Measurements from ENCODE around the gene ABHD17B.
"Not testable (repeated sequence)": the region's sequence is repeated elsewhere in the genome, so short reads cannot be mapped to it uniquely, and the experiment has no call there.

Gene ABHD17B

DNA sequence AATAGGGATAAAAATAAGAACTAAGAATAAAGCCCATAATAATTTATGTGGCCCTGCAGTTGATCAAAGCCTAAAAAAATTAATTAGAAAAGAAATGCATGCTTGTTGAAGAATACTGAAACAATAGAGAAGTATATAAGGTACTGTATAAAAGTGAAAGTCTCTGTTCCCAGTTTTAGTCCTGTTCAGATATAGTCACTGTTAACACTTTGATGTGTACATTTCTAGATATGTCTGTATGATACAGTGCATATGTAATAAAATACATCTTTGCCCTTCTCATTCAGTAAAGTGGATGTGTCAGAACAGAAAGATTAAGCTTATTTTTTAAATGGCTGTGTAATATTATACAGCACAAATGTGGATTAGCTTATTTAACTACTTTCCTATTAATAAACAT is 4.5 kb upstream of the ABHD17B start:
- no peak for DNase-seq

DNA sequence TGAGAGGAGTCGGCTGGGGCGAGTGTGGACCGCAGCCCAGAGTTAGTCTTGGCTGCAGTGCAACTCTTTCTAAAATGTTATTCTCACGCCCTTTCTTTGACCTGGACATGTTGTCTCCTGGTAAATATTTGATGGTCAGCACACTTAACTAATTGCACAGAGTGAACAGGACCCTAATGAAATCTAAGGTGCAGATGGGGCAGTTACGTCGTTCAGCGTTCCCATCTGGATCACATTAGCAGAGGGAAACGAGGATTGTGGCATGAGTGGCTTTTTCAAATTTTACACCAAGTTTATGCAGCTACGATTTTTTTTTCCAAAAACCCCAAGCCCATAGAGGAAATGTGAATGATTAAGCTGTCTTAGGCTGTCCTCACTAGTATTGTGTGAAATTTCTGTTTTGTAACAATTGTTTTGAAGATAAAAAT is 929 bp upstream of the ABHD17B start:
- no peak for DNase-seq

DNA sequence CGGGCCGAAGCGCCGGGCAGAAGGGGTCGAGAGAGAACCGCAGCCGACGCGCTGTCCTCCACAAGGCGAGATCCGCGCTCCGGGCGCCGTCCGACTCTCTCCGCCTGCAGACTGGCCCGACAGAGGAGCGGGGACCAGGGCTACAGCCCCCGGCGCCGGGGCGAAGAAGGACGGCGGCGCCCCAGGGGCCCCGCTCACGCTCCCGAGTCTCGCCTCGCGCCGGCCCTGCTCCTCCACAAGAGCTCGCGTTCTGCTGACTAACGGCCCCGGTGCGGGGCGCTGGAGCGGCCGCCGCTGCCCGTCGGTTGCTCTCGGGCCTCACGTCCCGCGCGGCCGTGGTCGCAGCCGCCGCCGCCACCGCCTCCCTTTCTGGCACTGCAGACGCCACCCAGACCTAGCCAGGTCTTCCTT is 338 bp downstream of the ABHD17B start:
- peak; percentile 57 for DNase-seq

DNA sequence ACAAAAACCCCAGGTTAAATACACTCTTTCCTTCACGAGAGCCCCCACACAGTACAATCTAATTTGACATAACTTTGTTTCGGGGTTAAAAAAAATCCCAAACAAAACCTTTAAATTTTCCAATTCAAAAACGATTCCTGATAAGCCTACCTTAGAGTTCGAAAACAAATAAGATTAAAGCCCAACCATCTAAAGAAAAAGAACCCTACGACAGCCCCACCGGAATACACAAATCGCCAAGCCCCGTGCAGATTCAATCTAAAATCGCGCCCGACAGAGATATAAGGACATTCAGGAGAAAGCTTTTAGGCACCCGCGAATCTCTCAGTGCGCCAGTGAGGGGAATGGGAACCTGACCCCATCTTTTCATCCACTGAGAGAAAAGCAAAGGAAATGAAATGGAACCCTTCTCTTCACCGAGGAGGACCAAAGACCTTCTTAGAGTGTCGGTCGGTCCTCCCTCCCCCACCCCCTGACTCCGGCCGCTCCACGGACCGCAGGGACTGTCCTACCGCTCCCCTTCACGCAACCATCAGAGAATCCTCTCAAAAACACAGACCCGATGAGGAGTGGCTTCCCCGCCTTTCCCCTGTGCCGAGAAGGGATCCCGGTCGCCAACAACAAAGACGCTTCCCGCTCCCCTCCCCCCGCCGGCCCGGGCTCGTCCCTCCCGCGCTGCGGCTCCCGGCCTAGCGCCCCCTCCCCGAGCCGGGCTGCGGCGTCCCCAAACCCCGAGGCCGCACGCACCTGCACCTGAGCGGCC is 925 bp downstream of the ABHD17B start:
- DNase-seq, result no peak

DNA sequence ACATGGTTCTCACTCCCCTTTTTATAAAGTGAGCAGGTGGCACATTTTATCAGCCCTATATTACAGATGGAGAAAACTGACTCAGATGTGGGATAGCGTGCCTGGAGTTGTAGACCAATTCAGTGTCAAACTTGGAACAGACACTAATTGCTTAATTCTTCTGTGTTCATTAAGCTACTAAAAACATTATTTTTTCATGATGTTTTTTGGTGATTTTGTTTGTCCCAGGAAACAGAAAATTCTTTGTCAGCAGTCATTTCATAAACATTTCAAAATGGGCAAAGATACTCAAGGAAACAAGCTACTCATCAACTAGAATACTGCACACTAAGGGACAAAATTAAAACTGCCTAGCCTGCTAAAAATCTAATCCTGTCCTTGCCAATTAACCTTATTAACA is 2.2 kb downstream of the ABHD17B start:
- DNase-seq, result no peak

DNA sequence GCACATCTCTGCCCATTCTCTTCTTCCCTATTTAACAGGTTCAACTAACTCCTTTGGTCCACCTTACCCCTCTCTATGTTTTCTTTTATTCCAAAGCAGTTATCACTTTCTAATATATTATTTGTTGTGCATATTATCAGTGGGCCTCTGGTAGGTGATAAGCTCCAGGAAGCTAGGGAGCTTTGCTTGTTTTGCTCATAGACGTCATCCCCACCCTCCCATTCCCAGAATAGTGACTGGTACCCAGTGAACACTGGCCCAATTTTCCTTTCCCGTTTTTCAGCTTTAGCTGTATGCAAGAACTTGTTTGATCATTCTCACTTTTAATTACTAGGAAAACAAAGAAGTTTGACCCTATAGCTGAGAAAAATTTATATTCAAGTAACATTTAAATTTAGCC is 6.9 kb downstream of the ABHD17B start:
- DNase-seq, result no peak

DNA sequence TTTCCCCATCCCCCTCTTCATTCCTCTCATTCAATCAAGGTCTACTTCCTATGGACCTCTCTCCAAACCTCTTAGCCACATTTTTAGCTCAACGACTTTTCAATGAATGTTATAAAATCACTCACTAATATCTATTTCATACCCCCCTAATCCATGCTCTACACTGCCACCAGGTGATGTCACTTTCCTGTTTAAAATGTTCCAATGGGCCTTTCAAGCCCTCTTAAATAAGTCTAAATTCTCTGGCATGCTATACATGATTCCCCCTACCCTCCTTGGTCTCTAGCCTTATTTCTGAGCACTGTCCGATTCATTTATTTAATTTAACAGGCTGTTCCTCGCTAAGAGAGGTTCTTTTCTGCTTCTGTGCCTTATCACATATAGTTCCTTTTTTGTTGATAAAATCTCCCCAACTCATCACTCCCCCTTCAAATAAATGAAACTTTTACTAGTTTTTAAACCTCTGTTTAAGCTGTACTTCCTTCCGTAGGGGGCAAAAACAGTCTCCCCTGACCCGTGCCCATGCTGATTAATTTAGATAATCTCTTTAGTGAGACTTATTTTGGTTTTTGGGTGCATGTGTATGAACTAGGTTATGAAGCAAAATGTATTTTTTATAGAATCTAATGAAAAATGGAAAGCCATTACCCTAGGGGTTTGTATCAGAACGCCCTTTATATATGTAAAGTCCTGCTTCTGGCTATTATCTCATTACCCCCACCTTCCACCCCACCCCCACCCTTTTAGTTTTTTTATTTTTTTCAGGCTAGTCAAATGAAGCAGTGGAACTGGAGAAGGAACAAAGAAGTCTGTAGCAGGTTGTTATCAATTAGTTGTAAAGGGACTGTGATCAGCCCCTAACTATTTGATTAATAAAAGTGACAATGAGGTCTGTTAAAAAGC is 9.0 kb downstream of the ABHD17B start:
- no peak for DNase-seq

DNA sequence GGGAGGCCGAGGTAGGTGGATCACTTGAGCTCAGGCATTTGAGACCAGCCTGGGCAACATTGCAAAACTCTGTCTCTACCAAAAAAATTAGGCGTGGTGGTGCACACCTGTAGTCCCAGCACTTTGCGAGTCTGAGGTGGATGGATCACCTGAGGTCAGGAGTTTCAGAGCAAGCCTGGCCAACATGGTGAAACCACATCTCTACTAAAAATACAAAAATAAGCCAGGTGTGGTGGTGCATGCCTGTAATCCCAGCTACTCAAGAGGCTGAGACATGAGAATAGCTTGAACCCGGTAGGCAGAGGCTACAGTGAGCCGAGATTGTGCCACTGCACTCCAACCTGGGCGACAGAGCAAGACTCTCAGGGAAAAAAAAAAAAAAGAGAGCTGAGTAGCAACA is 12.2 kb downstream of the ABHD17B start:
- DNase-seq, result not testable (repeated sequence)

DNA sequence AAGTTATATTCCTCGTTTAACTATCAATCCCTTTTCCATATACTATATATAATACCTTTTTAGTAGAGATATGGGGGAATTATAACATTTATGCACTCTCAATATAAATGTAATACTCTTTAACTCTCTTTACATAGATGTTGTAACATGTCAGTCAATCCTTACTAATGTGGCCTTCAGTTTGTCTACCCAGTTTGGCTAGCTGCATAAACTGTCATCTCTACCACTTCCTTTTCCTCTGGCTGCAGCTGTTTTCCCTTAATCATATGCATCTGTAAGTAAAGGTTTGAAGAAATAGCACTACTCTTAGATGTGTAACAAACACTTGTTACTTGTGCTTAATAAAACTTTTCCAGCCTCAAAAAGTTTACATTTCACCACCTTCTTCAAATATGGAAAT is 13.4 kb downstream of the ABHD17B start:
- no peak for DNase-seq

DNA sequence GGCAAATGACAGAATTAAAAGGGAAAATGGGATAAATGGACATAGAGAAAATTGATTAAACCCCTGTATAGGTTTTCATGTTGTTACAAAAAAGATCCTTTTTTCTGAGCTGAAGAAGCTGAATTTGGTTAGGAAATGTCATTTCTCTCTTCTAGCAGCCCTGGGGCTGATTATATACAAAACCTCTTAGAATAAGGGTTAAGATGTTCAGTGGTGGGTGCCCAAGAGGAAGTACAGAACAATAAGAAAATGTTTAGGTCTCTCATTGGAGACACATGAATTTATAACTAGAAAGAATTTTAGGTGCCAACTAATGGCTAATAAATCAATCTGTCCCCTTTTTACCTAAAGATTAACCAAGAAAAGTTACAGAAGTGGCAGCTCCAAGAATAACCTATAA is 14.2 kb downstream of the ABHD17B start:
- DNase-seq, result no peak

DNA sequence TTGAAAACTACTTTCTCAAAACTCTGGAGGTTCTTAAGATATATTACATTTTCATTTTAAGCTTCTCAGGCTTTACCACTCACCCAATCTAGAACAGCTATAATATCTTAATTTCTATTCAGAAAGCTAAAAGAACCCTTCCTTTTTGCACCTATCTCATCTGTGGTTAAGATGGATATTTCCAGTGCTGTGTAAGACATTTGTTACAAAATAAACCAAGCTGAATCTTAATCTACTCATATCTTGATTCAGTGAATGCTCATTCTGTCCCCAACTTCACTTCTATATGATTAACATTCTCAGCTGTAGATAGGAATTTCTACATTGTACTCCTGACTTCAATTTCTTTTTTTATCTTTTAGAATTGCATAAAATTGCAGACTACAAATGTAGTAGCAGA is 15.0 kb downstream of the ABHD17B start:
- no peak for DNase-seq

DNA sequence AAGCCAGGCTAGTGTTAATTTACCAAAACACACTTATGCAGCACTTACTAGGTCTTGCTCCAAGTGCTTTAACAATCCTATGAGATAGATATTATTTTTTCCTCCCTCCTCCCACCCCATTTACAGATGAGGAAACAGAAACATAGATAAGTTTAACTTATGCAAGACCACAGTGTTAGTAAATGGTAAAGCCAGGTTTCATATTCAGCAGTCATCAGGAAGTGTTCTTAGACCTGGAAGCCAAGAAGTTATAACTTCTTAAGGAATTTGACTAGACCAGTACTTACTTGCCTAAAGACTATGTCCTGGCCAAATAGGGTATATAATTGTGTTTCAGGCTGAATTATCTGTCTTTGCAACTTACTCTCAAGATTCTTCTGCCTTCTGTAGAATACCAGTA is 15.9 kb downstream of the ABHD17B start:
- DNase-seq, result no peak

DNA sequence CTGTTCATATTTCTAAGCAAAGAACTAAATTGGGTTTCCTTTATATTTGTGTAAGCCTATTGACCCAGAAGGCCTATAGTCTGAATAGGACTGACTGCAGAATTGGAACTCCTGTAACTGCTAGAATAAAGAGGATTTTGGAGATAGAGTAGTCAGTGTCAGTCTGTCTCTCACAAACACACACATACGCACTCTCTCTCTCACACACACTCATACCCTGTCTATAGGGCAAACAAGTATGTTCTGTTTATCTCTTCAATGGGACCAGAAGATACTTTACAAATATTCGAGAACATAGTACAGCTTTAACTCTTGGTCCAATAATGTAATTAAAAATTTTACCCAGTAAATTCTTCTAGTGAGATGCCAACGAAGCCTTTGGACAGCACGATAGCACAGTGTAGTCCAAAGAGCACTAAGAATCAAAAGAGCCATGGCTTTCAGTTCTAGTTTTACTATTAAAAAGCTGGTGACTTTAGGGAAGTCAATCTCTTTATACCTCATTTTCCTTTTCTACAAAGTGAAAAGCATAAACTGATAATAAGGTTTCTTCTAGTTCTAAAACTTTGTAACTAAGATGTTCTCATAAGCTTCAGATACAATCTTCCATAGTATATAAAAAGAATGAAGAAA is 19.3 kb downstream of the ABHD17B start:
- DNase-seq, result no peak

DNA sequence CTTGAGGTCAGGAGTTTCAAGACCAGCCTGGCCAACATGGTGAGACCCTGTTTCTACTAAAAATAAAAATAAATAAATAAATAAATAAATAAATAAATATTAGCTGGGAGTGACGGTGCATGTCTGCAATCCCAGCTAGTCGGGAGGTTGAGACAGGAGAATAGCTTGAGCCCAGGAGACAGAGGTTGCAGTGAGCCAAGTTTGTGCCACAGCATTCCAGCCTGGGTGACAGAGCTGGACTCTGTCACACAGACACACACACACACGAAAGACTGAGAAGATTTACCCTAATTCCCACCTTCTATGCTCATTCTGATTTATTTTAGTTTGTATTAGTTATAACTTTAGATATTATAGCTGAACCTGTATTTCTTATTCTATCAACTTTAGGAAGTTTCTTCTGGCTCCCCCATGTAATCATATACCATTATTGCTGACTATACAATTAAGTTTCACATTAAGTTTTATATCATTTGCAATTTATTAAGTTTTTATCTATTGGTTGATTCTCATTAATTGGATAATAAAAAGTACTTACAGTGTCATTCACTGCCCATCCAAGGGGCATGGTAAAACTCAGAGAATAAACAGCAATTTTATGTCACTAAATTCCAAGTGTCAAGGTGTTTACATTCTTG is 20.8 kb downstream of the ABHD17B start:
- DNase-seq, result no peak

DNA sequence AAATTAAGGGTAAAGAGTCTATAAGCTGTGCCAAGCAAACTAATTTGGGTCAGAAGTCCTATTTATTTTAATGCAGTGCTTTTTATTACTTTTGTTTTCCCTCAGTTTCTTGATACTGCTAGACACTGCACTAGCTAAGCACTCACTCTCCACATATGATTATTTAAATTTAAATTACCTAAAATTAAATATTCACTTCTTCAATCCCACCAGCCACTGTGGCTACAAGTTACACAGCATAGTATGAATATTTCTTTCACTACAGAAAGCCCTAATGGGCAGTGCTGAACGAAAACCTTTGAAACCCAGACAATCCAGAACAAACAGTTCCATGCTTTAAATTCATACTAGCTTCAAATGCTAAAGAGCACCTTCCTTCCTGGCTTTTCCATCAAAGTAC is 23.6 kb downstream of the ABHD17B start:
- no peak for DNase-seq

DNA sequence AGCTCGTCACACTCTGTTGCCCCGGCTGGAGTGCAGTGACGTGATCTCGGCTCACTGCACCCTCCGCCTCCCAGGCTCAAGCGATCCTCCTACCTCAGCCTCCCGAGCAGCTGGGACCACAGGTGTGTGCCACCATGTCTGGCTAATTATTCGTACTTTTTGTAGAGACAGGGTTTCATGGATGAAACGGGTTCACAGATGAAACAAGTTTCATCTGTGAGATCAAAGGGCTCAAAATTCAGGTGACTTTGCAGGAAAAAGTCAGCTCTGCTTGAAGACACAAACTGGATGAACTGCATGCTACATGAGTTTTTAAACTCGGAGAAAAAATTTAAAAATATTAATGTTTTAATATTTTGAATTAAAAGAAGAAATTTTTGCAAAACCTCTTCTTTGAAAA is 24.5 kb downstream of the ABHD17B start:
- no peak for DNase-seq

DNA sequence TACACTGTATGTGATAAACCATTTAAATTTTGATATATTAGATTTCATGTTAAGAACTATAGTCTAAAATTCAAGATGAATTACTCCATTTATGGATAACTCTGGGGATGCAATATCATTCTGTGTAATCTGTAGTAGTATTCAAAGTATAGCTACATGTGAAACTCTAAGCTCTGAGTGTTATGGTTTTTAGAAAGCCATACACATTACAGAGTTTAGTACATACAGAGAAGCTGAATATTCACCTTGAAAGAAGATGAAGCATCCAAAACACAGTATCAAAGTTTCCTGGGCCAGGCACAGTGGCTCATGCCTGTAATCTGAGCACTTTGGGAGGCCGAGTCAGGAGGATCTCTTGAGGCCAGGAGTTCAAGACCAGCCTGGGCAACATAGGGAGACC is 25.0 kb downstream of the ABHD17B start:
- DNase-seq, result no peak

DNA sequence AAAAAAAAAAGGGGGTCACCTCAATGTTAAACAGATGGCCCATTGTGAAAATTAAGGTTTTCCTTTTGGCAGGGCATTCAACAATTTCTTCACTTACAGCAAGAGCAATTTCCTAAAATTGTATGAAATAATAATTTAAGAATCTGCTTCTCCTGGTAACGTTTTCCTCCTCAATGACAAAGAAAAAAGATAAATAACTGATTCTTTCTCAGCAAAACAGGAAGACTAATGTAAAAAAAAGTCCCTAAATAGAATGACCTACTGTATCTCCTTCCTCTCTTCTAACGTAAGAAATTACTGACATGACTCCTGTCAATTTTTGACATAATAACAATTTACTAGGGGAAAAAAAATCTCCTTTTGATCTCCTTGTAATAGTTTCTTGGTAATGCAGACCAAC is 25.5 kb downstream of the ABHD17B start:
- DNase-seq, result no peak

DNA sequence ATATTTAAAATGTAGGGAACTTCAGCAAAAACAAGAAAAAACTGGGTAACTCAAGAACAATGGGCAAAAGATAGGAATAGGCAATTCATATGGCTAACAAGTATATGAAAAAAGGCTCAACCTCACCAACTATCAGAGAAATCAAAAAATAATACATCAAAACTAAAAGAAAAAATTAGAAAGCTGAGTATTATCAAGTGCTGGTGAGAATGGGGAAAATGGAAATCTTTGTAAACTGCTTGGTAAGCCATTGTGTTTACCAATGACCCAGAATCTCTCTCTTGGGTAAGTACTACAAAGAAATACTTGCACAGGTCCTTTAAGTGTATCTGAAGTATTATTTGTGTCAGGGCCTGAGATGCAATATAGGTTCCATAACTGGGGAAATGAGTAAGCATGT is 27.0 kb downstream of the ABHD17B start:
- DNase-seq, result no peak

DNA sequence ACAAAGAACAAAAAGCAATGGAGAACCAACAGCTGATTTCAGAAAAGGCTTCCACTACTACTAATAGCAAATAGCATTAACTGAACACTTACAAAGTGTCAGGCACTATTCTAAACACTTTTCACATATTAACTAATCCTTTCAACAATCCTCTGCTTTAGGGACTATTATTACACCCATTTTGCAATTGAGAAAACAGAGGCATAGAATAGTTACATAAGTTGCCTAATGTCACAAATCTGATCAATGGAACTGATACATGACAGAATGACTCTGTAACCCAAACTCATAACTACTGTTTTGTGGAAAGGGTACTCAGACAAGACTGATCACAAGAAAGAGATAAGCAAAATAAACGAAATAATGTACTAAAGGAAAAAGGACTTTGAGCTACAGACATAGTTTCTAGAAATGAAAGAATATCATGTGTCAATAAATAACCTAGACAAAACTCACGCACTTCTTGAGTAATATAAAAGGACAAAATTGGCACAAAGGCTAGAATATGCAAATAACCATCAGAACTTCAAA is 31.3 kb downstream of the ABHD17B start:
- DNase-seq, result no peak

DNA sequence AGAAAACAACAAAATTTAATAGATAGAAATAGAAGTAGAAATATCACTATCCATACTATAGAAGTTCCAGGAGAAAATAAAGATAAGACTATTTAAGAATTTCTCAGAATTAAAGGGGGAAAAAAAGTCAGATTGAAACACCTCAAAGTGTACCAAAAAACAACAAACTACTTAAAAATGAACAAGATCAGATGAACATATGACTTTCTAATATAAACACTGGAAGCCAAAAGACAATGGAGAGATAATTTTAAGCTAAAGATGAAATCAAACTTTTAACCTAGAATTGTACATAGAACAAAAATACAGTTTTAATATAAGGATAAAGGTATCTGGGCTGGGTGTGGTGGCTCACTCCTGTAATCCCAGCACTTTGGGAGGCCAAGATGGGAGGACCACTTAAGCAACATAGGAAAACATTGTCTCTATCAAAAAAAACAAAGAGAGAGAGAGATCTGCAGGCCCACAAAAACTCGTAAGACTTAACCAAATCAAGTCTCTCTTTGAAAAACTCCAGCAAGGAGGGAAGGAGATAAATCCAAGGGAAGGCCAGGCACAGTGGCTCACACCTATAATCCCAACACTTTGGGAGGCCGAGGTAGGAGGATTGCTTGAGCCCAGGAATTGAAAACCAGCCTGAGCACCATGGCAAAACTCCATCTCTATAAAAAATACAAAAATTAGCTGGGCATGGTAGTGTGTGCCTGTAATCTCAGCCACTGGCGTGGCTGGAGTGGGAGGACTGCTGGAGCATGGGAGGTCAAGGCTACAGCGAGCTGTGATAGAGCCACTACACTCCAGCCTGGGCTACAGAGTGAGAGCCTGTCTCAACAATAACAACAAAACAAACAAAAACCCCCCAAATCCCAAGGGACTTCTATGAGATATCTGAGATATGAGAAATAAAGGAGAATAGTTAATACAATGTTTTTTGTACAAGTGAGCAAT is 32.4 kb downstream of the ABHD17B start:
- DNase-seq, result no peak

DNA sequence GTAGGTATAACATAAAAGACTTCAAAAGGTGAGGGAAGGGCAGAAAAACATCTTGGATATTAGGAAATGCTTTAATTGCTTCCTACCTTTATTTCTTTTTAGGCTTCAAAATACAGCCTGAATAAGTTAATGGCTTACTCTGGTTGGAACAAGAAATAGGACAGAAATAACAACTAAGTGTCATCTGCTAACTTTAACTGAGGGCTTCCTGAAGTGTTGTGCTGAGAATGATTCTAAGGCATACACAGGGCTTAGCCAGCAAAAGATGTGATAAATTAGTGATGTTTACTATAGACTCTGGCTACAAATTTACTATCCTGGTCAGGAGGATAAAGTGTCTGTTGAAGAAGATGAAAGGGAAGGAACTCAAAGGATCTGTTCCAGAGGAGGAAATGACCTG is 34.2 kb downstream of the ABHD17B start:
- no peak for DNase-seq
